Measurements from ENCODE around the gene SLC4A5. TPM values are rescaled to one million over a fixed set of nuclear protein-coding genes. Genes with fewer than 3 reads are reported as not detected.
A peak's percentile ranks its signal among the peaks of the same experiment; 100 is the strongest.

The SLC4A5 gene
- total RNA-seq, 2 donors from 2014 or later: 0.45 to 2.8 TPM

DNA sequence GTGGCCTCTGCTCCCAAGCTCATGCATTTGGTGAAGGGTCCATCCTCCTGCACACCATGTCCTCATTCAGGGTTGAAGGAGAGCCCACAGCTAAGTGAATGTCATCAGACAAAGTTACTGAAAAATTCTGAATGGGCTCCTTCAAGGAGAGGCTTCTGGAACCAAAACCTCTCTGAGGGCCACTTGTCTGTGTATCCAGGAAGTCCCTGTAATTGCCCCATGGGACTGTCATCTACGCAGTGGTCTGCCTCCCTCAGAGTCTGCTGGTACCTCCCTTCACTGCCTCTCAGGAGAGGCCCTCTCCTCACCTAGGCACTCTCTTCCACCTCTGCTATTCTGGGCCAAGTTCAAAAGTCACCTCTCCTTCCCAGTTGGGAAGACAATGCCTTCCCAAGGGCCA, 68.0 kb downstream of the SLC4A5 start:
- Histone ChIP-seq H3K27me3 (no peaks in the 10 kb centered on the region), H3K9ac (ENCODE audit: low read depth in 2 of 2, low read length in 2 of 2) (no peak overlapping the region), H3K27ac (no peak overlapping the region), H3K9me3 (no peaks in the 10 kb centered on the region), H3K36me3 (no peaks in the 10 kb centered on the region), H3K4me1 (peaks cover 8% of the 10 kb centered on the region), H3K4me3 (no peak overlapping the region)
- intact Hi-C loops (cut with DNase I): no loop called here
- no peak for DNase-seq
- TF ChIP-seq, protein P1, sequence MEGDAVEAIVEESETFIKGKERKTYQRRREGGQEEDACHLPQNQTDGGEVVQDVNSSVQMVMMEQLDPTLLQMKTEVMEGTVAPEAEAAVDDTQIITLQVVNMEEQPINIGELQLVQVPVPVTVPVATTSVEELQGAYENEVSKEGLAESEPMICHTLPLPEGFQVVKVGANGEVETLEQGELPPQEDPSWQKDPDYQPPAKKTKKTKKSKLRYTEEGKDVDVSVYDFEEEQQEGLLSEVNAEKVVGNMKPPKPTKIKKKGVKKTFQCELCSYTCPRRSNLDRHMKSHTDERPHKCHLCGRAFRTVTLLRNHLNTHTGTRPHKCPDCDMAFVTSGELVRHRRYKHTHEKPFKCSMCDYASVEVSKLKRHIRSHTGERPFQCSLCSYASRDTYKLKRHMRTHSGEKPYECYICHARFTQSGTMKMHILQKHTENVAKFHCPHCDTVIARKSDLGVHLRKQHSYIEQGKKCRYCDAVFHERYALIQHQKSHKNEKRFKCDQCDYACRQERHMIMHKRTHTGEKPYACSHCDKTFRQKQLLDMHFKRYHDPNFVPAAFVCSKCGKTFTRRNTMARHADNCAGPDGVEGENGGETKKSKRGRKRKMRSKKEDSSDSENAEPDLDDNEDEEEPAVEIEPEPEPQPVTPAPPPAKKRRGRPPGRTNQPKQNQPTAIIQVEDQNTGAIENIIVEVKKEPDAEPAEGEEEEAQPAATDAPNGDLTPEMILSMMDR (IDR thresholded peaks at IDR 0.05): no peak

DNA sequence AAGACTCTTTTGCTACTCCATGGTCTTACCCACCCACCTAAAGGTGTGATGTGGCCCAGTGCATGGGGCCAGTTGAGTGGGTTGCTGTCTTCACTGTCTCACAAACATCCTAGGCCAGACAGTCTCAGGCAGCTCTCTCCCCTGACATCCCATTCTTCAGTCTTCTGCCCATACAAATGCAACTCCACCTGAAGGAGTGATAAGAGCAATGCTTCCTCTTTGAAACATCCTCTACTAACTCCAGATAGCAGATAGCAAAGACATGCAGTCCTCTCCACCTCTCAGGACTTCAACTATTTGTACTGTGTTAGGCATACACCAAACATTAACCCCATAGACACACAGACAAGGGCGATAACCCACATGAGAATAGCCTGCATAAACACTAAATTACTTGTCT, 73.5 kb downstream of the SLC4A5 start:
- no peak overlapping the region for H3K9ac ChIP-seq (ENCODE audit: low read depth in 2 of 2, low read length in 2 of 2)
- no peak for DNase-seq
- no peak overlapping the region for H3K4me3 ChIP-seq
- no peaks in the 10 kb centered on the region for H3K4me1 ChIP-seq
- no peaks in the 10 kb centered on the region for H3K27me3 ChIP-seq
- intact Hi-C loops (cut with DNase I): loop anchor here (10.0 kb wide), 1 partner anchor 125 kb away; no protein-coding TSS in a partner anchor
- H3K36me3 ChIP-seq: no peaks in the 10 kb centered on the region
- no peak overlapping the region for H3K27ac ChIP-seq
- TF ChIP-seq, protein P1 (IDR thresholded peaks at IDR 0.05): no peak
- H3K9me3 ChIP-seq: no peaks in the 10 kb centered on the region

DNA sequence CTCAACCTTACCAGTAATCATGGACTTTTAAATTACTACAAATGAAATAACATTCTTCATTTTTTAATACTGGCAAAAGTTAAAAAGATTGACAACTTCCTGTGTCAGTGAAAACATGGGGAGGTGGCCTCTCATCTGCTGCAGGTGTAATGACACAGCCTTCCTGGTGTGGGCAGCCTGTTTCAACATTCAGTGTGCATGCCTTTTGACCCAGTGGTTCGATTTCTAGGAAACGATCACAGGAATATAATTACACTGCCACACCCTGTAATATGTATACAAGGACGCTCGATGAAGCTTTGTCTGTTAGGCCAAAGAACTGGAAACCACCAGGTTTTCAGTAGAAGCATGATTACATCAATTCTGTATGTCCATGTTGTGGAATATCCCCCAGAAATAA, 76.1 kb downstream of the SLC4A5 start:
- Histone ChIP-seq H3K27ac (peak overlapping the region; percentile 79), H3K4me1 (no peaks in the 10 kb centered on the region), H3K4me3 (no peak overlapping the region), H3K9me3 (no peaks in the 10 kb centered on the region), H3K27me3 (no peaks in the 10 kb centered on the region), H3K36me3 (no peaks in the 10 kb centered on the region), H3K9ac (ENCODE audit: low read depth in 2 of 2, low read length in 2 of 2) (no peak overlapping the region)
- intact Hi-C loops (cut with DNase I): loop anchor here (10.0 kb wide), 1 partner anchor 128 kb away; no protein-coding TSS in a partner anchor
- TF ChIP-seq, protein P1 (IDR thresholded peaks at IDR 0.05): peak; percentile 68
- DNase-seq: peak; percentile 83

DNA sequence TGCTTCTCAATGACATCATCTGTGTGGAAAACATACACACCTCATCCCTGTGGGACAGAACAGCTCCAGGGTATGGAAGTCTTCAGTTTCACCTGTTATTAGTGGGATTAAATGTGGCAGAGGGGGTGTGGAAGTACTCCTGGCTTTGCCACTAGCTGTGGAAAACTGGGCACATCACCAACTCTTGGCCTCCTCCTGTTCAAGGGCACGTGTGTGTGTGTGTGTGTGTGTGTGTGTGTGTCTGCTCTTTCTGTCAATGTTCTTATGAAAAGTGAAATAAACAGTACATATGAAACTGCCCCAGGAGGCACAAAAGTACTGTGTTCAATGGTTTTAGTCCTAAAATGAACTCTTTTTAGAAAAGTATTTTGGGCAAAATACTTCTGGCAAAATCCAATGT, 78.9 kb downstream of the SLC4A5 start:
- no peaks in the 10 kb centered on the region for H3K9me3 ChIP-seq
- no peaks in the 10 kb centered on the region for H3K36me3 ChIP-seq
- H3K27me3 ChIP-seq: no peaks in the 10 kb centered on the region
- no peaks in the 10 kb centered on the region for H3K4me1 ChIP-seq
- no peak for DNase-seq
- no peak overlapping the region for H3K9ac ChIP-seq (ENCODE audit: low read depth in 2 of 2, low read length in 2 of 2)
- TF ChIP-seq, protein P1 (IDR thresholded peaks at IDR 0.05): no peak
- H3K4me3 ChIP-seq: no peak overlapping the region
- H3K27ac ChIP-seq: no peak overlapping the region
- intact Hi-C loops (cut with DNase I): loop anchor here (10.0 kb wide), 1 partner anchor 131 kb away; no protein-coding TSS in a partner anchor

DNA sequence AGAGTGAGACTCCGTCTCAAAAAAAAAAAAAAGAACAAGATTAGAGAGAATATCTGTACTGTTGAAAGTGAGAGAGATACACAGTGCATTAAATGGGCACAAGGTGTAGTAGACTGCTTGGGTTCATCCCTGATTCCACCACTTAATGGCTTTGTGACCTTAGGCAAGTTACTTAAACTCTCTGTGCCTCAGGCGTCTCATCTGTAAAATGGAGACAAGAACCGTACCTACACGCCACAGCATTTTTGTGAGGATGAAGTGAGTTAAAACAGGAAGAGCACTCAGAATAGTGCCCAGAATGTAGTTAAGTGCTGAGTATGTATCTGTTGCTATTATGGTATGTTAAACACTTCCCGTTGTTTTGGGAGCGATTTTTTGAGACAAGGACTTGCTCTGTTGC, 80.5 kb downstream of the SLC4A5 start:
- Histone ChIP-seq H3K9ac (ENCODE audit: low read depth in 2 of 2, low read length in 2 of 2) (no peak overlapping the region), H3K36me3 (no peaks in the 10 kb centered on the region), H3K27me3 (no peaks in the 10 kb centered on the region), H3K4me1 (no peaks in the 10 kb centered on the region), H3K4me3 (no peak overlapping the region), H3K9me3 (no peaks in the 10 kb centered on the region), H3K27ac (no peak overlapping the region)
- no peak for DNase-seq
- TF ChIP-seq, protein P1 (IDR thresholded peaks at IDR 0.05): no peak
- intact Hi-C loops (cut with DNase I): loop anchor here (10.0 kb wide), 1 partner anchor 132 kb away; no protein-coding TSS in a partner anchor

Data from colonic mucosa (tissue), 4 donors.